Measurements from ENCODE around the gene LANCL2. TPM values are rescaled to one million over a fixed set of nuclear protein-coding genes. Genes with fewer than 3 reads are reported as not detected.

LANCL2 gene
- total and polyA plus RNA-seq, 9 of the 15 experiments (the other 6 are each of a cell fraction or from before 2014, with no cell fraction given) = 5.3 to 18.5 (median 13.5) TPM

- TF ChIP-seq FIP1L1 (IDR thresholded peaks at IDR 0.05; ENCODE audit: low read depth, low read length, poor library complexity, severe bottlenecking) = peak; percentile 59
- no peak for TF ChIP-seq HMG20A (CRISPR knock-in tag; conservative IDR thresholded peaks at IDR 0.05)
- no peak for TF ChIP-seq NCOA2 (IDR thresholded peaks at IDR 0.05; ENCODE audit: partially characterized antibody in 2 of 2)
- no peak for TF ChIP-seq MBD1 (CRISPR knock-in tag; IDR thresholded peaks at IDR 0.05)
- TF ChIP-seq UBTF (IDR thresholded peaks at IDR 0.05; ENCODE audit: borderline replicate concordance in 1 of 2, low read depth in 2 of 2, low read length in 2 of 2) = 0 out of 4 replicates have a peak, but pooled peaks have one; percentile 26 to 51
- TF ChIP-seq ZC3H11A (IDR thresholded peaks at IDR 0.05; ENCODE audit: low read depth, low read length) = no peak
- no peak for TF ChIP-seq ELK1 (CRISPR knock-in tag; IDR thresholded peaks at IDR 0.05)
- no peak for TF ChIP-seq CBX2 (IDR thresholded peaks at IDR 0.05; ENCODE audit: insufficient read depth, low read length, poor library complexity, severe bottlenecking)
- TF ChIP-seq PHF20 (IDR thresholded peaks at IDR 0.05; ENCODE audit: partially characterized antibody) = peak; percentile 94
- no peak for TF ChIP-seq DNMT1 (IDR thresholded peaks at IDR 0.05)
- TF ChIP-seq PATZ1 (CRISPR knock-in tag; IDR thresholded peaks at IDR 0.05; ENCODE audit: borderline replicate concordance) = no peak
- peak; percentile 40; the same call in 1 of the 2 replicates for TF ChIP-seq ZNF282 (CRISPR knock-in tag; IDR thresholded peaks at IDR 0.05)
- TF ChIP-seq RERE (CRISPR knock-in tag; IDR thresholded peaks at IDR 0.05; ENCODE audit: borderline replicate concordance) = no peak
Observed at GRCh38 chr7:55365675-55366460, 731 bp downstream of the LANCL2 start (continued).
